Fibroblast of skin of back (primary cell): ENCODE data around the gene PRPF38A.

ENCODE experiments used
- DNase-seq: peaks from one replicate; pipeline ENCODE4 v3.0.0-alpha.2; 2013

Gene PRPF38A

DNA sequence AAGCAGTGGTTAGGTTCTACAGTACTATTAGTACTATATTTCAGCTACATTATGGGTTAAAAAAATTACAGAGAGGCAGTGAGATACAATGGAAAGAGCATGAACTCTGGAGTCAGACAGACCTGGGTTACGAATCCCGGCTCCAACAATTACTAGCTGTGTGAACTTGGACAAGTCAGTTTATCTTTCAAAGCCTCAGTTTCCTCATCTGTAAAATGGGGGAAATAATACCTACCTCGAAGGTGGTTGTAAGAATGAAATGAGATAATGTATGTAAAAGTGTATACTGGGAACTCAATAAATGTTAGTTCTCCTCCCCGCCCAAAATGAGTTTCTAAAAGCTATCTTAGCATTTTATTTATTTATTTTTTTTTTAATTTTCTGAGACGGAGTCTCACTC lies 59.5 kb downstream of the PRPF38A start:
- DNase-seq = no peak

DNA sequence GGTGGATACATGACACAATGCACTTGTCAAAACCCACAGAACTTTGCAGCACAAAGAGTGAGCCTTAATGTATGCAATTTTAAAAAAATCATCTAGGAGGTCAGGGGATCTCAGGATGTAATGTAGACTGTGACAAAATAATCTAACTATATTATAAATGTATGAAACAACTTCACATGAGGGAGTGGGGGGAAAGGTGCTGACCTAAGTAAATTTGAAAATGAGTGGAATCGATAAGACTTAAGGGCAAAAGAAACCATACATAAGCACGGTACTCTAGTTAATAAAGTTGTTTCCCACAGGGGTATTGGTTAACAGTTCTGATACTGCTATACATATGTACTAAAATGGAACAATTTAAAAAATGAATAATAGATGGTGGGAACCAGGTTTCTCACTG lies 64.7 kb downstream of the PRPF38A start:
- no peak for DNase-seq
